SK-N-SH (cell line): Measurements from ENCODE around the gene ADAMTS10.

Experiments
- CTCF ChIP-seq: fragments of 200-600 bp; sonication (generic); IDR thresholded peaks from 2 replicates; pipeline ENCODE4 v1.6.1; 2017; ENCODE audit warnings: antibody characterized with exemption, mild to moderate bottlenecking, moderate library complexity
- EZH2phosphoT487 ChIP-seq: fragments of 200-600 bp; sonication (generic); IDR thresholded peaks from 2 replicates; pipeline ENCODE4 v1.6.1; 2017; ENCODE audit warnings: low read depth, mixed run types, mild to moderate bottlenecking, antibody characterized with exemption, moderate library complexity, borderline replicate concordance
- FOSL2 ChIP-seq: IDR thresholded peaks from 2 replicates; pipeline ENCODE4 v1.4.0; 2012; ENCODE audit warnings: low read depth, mild to moderate bottlenecking, moderate library complexity, borderline replicate concordance
- FOXJ3 ChIP-seq: sonication (generic); formaldehyde crosslinking; IDR thresholded peaks from 2 replicates; pipeline ENCODE4 v1.5.1; 2020; ENCODE audit warnings: mild to moderate bottlenecking, missing genetic modification reagents
- FOXM1 ChIP-seq: IDR thresholded peaks from 2 replicates; pipeline ENCODE4 v1.4.0; 2012; ENCODE audit warnings: low read depth, mild to moderate bottlenecking
- GABPA ChIP-seq: IDR thresholded peaks from 2 replicates; pipeline ENCODE4 v1.4.0; 2012; ENCODE audit warnings: low read depth, mild to moderate bottlenecking
- JUND ChIP-seq: IDR thresholded peaks from 2 replicates; pipeline ENCODE4 v1.4.0; 2012
- MAX ChIP-seq: IDR thresholded peaks from 2 replicates; pipeline ENCODE4 v1.4.0; 2012; ENCODE audit warnings: low read depth
- NFIC ChIP-seq: IDR thresholded peaks from 2 replicates; pipeline ENCODE4 v1.4.0; 2012; ENCODE audit warnings: borderline replicate concordance
- SMC3 ChIP-seq: IDR thresholded peaks from 2 replicates; pipeline ENCODE4 v1.6.1; 2012; ENCODE audit warnings: low read depth, low read length, improper control_type of control experiment
- TEAD4 ChIP-seq: IDR thresholded peaks from 2 replicates; pipeline ENCODE4 v1.4.0; 2012; ENCODE audit warnings: mild to moderate bottlenecking, borderline replicate concordance; ENCODE audit not compliant: insufficient read depth
- TF ChIP-seq, protein P1 (sequence below): IDR thresholded peaks from 2 replicates; pipeline ENCODE4 v1.4.0; 2012; ENCODE audit warnings: low read depth, borderline replicate concordance
- TF ChIP-seq, protein P2 (sequence below): IDR thresholded peaks from 2 replicates; pipeline ENCODE4 v1.6.1; 2012; ENCODE audit warnings: mild to moderate bottlenecking, low read depth, low read length, moderate library complexity
- TF ChIP-seq, protein P3 (sequence below): fragments of 150-350 bp; IDR thresholded peaks from 2 replicates; pipeline ENCODE4 v1.6.1; 2017; ENCODE audit warnings: antibody characterized with exemption, low read length, low read depth, borderline replicate concordance

DNA sequence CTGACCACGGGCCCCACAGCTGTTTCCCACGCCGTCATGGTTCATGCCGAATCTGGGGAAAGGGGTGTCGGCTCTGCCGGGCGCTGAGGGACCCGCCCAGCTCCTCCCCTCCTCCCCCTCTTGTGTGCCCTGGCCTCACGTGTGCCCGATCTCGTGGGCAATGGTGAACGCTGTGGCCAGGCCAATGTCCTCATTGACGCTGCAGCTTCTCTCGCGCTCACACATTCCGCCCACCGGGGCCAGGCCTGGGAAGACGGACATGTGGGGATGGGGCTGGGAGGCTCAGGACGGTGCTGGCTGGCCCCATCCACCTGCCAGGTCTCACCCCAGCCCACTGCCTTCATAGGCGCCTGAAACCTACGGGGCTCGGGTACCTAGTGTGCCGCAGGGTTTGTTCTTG lies 14.3 kb downstream of the ADAMTS10 start:
- no peak for TF ChIP-seq CTCF
- TF ChIP-seq FOXJ3 (CRISPR knock-in tag), result no peak
- no peak for TF ChIP-seq FOSL2
- TF ChIP-seq MAX, result no peak
- no peak for TF ChIP-seq EZH2phosphoT487
- TF ChIP-seq GABPA, result no peak
- TF ChIP-seq FOXM1, result no peak
- TF ChIP-seq JUND, result no peak
- no peak for TF ChIP-seq TEAD4
- TF ChIP-seq, protein P1, sequence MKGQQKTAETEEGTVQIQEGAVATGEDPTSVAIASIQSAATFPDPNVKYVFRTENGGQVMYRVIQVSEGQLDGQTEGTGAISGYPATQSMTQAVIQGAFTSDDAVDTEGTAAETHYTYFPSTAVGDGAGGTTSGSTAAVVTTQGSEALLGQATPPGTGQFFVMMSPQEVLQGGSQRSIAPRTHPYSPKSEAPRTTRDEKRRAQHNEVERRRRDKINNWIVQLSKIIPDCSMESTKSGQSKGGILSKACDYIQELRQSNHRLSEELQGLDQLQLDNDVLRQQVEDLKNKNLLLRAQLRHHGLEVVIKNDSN, result no peak
- TF ChIP-seq, protein P2, sequence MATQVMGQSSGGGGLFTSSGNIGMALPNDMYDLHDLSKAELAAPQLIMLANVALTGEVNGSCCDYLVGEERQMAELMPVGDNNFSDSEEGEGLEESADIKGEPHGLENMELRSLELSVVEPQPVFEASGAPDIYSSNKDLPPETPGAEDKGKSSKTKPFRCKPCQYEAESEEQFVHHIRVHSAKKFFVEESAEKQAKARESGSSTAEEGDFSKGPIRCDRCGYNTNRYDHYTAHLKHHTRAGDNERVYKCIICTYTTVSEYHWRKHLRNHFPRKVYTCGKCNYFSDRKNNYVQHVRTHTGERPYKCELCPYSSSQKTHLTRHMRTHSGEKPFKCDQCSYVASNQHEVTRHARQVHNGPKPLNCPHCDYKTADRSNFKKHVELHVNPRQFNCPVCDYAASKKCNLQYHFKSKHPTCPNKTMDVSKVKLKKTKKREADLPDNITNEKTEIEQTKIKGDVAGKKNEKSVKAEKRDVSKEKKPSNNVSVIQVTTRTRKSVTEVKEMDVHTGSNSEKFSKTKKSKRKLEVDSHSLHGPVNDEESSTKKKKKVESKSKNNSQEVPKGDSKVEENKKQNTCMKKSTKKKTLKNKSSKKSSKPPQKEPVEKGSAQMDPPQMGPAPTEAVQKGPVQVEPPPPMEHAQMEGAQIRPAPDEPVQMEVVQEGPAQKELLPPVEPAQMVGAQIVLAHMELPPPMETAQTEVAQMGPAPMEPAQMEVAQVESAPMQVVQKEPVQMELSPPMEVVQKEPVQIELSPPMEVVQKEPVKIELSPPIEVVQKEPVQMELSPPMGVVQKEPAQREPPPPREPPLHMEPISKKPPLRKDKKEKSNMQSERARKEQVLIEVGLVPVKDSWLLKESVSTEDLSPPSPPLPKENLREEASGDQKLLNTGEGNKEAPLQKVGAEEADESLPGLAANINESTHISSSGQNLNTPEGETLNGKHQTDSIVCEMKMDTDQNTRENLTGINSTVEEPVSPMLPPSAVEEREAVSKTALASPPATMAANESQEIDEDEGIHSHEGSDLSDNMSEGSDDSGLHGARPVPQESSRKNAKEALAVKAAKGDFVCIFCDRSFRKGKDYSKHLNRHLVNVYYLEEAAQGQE, result no peak
- no peak for TF ChIP-seq SMC3
- no peak for TF ChIP-seq NFIC
- TF ChIP-seq, protein P3, sequence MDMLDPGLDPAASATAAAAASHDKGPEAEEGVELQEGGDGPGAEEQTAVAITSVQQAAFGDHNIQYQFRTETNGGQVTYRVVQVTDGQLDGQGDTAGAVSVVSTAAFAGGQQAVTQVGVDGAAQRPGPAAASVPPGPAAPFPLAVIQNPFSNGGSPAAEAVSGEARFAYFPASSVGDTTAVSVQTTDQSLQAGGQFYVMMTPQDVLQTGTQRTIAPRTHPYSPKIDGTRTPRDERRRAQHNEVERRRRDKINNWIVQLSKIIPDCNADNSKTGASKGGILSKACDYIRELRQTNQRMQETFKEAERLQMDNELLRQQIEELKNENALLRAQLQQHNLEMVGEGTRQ, result no peak
